ENCODE results near the gene HDAC8.
"Not testable (repeated sequence)": the region's sequence is repeated elsewhere in the genome, so short reads cannot be mapped to it uniquely, and the experiment has no call there.

HDAC8 gene

DNA sequence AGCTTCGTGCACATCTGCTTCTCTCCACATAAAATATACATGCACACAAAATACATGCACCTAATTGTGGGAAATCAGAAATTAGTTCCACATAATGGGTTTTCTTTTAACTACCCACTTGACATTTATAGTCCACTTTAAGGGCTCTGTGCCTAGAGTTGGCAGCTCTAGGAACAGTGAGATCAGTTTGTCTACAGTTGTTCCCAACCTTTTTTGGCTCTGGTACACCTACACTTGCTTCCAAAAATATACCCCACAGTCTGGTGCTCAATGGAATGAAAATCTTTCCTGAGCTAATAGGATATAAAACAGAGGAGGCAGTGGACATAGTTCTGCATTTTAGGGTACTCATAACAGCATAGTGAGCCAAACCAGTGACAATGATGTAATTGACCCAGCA, 36.1 kb downstream of the HDAC8 start:
- TF ChIP-seq CTCF (IDR thresholded peaks at IDR 0.05; ENCODE audit: extremely low read depth, insufficient read depth, missing control alignments): no peak
- in situ Hi-C loops (cut with MboI; ENCODE audit: low pct_unique_long_range_greater_than_20kb, low sequenced_read_pairs, unreplicated experiment): loop anchor here (25.0 kb wide), 1 partner anchor 249 kb away; the partner anchor contains the start of gene RPS4X
- no peak for DNase-seq (ENCODE audit: low spot score)

DNA sequence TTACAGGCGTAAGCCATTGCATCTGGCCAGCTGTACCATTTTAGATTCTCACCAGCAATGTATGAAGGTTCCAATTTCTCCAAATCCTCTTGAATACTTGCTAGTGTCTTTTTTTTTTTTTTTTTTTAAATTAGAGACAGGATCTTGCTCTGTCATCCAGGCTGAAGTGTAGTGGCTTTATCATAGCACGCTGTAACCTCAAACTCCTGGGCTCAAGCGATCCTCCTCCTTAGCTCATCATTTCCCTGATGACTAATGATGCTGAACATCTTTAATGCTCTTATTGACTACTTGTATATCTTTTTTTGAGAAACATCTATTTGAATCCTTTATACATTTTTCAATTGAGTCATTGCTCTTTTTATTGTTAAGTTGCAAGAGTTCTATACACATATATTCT, 40.3 kb downstream of the HDAC8 start:
- no peak for DNase-seq (ENCODE audit: low spot score)
- in situ Hi-C loops (cut with MboI; ENCODE audit: low pct_unique_long_range_greater_than_20kb, low sequenced_read_pairs, unreplicated experiment): loop anchor here (25.0 kb wide), 1 partner anchor 245 kb away; the partner anchor contains the start of gene RPS4X
- no peak for TF ChIP-seq CTCF (IDR thresholded peaks at IDR 0.05; ENCODE audit: extremely low read depth, insufficient read depth, missing control alignments)

- no peak for TF ChIP-seq CTCF (IDR thresholded peaks at IDR 0.05; ENCODE audit: extremely low read depth, insufficient read depth, missing control alignments)
- in situ Hi-C loops (cut with MboI; ENCODE audit: low pct_unique_long_range_greater_than_20kb, low sequenced_read_pairs, unreplicated experiment): loop anchor here (25.0 kb wide), 1 partner anchor 240 kb away; the partner anchor contains the start of gene RPS4X
Measured at GRCh38 chrX:72526534-72527508, 45.8 kb downstream of the HDAC8 start.

DNA sequence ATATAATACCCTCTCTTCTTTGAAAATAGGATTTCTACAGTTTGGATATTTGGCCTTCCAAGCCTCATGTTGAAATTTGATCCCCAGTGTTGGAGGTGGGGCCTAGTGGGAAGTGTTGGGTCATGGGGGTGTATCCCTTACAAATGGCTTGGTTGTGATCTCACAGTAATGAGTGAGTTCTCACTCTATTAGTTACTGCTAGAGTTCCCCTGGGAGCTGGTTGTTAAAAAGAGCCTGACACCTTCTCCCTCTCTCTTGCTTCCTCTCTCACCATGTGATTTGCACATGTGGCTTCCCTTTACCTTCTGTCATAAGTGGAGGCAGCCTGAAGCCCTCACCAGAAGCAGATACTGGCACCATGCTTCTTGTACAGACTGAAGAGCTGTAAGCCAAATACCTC, 73.9 kb downstream of the HDAC8 start:
- in situ Hi-C loops (cut with MboI; ENCODE audit: low pct_unique_long_range_greater_than_20kb, low sequenced_read_pairs, unreplicated experiment): no loop called here
- no peak for DNase-seq (ENCODE audit: low spot score)
- TF ChIP-seq CTCF (IDR thresholded peaks at IDR 0.05; ENCODE audit: extremely low read depth, insufficient read depth, missing control alignments): no peak

More at GRCh38 chrX:72526534-72527508, 45.8 kb downstream of the HDAC8 start:
- no peak for DNase-seq (ENCODE audit: low spot score)

GRCh38 chrX:72495046-72495445, 77.6 kb downstream of the HDAC8 start:
- in situ Hi-C loops (cut with MboI; ENCODE audit: low pct_unique_long_range_greater_than_20kb, low sequenced_read_pairs, unreplicated experiment): no loop called here
- TF ChIP-seq CTCF (IDR thresholded peaks at IDR 0.05; ENCODE audit: extremely low read depth, insufficient read depth, missing control alignments): no peak
- no peak for DNase-seq (ENCODE audit: low spot score)

DNA sequence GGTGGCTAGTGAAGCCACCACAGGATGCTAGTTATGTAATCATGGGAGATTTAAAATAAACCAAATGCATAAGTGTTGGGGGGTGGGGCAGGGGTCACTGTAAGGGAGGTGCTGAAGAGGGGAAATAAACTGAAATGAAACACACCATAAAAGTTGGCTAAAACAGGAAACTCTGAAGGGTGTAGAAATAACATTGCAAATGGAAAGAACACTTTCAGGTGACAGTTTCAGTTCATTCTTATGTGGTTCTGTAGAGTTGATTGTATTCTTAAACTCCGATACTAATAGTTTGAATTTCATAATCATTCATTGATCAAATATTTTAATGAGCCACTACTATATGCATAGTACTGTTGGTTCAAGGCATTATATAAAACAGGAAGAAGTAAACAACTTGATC, 80.1 kb downstream of the HDAC8 start:
- DNase-seq (ENCODE audit: low spot score): no peak
- in situ Hi-C loops (cut with MboI; ENCODE audit: low pct_unique_long_range_greater_than_20kb, low sequenced_read_pairs, unreplicated experiment): no loop called here
- TF ChIP-seq CTCF (IDR thresholded peaks at IDR 0.05; ENCODE audit: extremely low read depth, insufficient read depth, missing control alignments): no peak

DNA sequence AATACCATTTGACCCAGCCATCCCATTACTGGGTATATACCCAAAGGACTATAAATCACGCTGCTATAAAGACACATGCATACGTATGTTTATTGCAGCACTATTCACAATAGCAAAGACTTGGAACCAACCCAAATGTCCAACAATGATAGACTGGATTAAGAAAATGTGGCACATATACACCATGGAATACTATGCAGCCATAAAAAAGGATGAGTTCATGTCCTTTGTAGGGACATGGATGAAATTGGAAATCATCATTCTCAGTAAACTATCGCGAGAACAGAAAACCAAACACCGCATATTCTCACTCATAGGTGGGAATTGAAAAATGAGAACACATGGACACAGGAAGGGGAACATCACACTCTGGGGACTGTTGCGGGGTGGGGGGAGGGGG, 82.4 kb downstream of the HDAC8 start:
- in situ Hi-C loops (cut with MboI; ENCODE audit: low pct_unique_long_range_greater_than_20kb, low sequenced_read_pairs, unreplicated experiment); DNase-seq (ENCODE audit: low spot score): not testable (repeated sequence)

All from GM13977 (cell line).